ENCODE results near the gene CCDC174. TPM values are rescaled to one million over a fixed set of nuclear protein-coding genes. Genes with fewer than 3 reads are reported as not detected.

The CCDC174 gene
- total RNA-seq: 9.6 and 14.0 TPM in 2 replicates

DNA sequence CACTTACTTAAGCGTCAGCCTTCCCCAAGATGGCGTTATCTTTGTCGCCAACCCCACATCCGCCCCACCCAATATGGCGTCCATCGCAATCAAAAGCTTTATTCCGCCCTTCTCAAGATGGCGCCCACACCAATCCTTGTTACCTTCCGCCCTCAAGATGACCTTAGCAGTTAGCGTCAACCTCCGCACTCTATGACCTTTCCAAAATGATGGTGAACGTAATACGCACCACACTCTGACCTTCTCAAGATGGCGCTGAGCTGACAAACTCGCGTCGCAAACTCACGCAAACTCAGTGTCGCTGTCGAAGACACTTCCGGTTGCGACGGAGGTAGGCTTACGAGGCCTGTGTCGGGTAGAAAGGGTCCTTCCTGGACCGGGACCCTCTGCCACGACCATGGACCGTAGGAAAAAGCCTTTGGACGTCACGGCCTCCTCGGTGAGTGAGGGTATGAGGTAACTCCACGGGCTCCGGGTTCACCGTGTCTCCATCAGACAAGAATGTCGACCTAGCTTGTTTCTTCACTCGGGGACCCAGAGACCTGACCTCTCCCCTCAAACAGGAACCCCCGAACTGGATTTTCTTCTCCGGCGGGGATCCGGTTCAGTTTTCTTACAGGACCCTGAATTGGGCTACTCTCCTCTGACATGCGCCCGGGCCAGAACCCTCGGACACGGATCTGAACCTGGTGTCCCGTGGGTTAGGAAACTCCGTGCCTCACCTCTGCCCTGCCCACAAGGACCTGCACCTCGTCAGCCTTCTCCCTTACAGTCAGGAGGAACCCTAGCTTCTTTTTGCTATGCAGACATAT, at the start of gene CCDC174:
CCDC174 (plus strand) TSS at position 323 of the 812 bp plus-strand sequence; CDS start at position 398, 75 bp downstream.

GRCh38 chr3:14674841-14675240, 23.3 kb downstream of the CCDC174 start, which contains the start of gene C3orf20:
Gene C3orf20 (plus strand): TSS chr3:14675141. CDS start chr3:14682714, 7,573 bp downstream.

Other genes starting within 250 kb of the CCDC174 start
- gene SLC6A6, start 249.2 kb upstream of the CCDC174 start, total RNA-seq: 11.4 and 14.8 TPM in 2 replicates
- gene GRIP2, start 111.4 kb upstream of the CCDC174 start, total RNA-seq: 0.15 and 0.17 TPM in 2 replicates
- gene C3orf20, start 23.4 kb downstream of the CCDC174 start, total RNA-seq: under 0.01 TPM in 1 of 2 replicates, not detected in the other
- gene FGD5, start 167.2 kb downstream of the CCDC174 start, total RNA-seq: 1.7 and 1.8 TPM in 2 replicates